Suprapubic skin (tissue), 4 donors: ENCODE data around the gene MAK. TPM values are rescaled to one million over a fixed set of nuclear protein-coding genes. Genes with fewer than 3 reads are reported as not detected.

Experiments used
- DNase-seq, 2 donors: peaks; one replicate each; pipeline ENCODE4 v3.0.0-alpha.2; 2019; ENCODE audit warnings: low spot score in 2 of 2
- H3K27ac ChIP-seq: fragments of 200-600 bp; sonication (generic); one replicate; pipeline ENCODE4 v1.5.1; 2019
- H3K27me3 ChIP-seq: fragments of 200-600 bp; sonication (generic); one replicate; pipeline ENCODE4 v1.5.1; 2019
- H3K36me3 ChIP-seq: fragments of 200-600 bp; sonication (generic); one replicate; pipeline ENCODE4 v1.5.1; 2019
- H3K4me1 ChIP-seq: fragments of 200-600 bp; sonication (generic); one replicate; pipeline ENCODE4 v1.5.1; 2019
- H3K4me3 ChIP-seq: fragments of 200-600 bp; sonication (generic); one replicate; pipeline ENCODE4 v1.5.1; 2019; ENCODE audit warnings: mild to moderate bottlenecking
- H3K9me3 ChIP-seq: fragments of 200-600 bp; sonication (generic); one replicate; pipeline ENCODE4 v1.5.1; 2019
- CTCF ChIP-seq, 2 donors: fragments of 200-600 bp in 1 of 2; fragments of 450-650 bp in 1 of 2; sonication (generic) in 1 of 2; IDR thresholded peaks; one replicate each; pipeline ENCODE4 v1.5.1; 2016 to 2019; ENCODE audit warnings: antibody characterized with exemption in 2 of 2, mild to moderate bottlenecking in 1 of 2, moderate library complexity in 1 of 2
- EP300 ChIP-seq: sonication (generic); formaldehyde crosslinking; IDR thresholded peaks from one replicate; pipeline ENCODE4 v1.6.1; 2017; ENCODE audit warnings: antibody characterized with exemption
- POLR2A ChIP-seq, 2 donors: fragments of 450-650 bp; IDR thresholded peaks; one replicate each; pipeline ENCODE4 v1.6.1; 2017; ENCODE audit warnings: antibody characterized with exemption in 2 of 2, mild to moderate bottlenecking in 2 of 2, moderate library complexity in 2 of 2
- POLR2AphosphoS5 ChIP-seq, 3 donors: sonication (generic); formaldehyde crosslinking; IDR thresholded peaks; one replicate each; pipeline ENCODE4 v1.6.1; 2017; ENCODE audit warnings: antibody characterized with exemption in 3 of 3
- WGBS: methylation state at CpG from one replicate; pipeline ENCODE4 v1.1.5; 2018; 5-methylcytosine and 5-hydroxymethylcytosine counted together
- total RNA-seq, 4 donors: library from RNA; depleted of rRNA; stranded (reverse); fragments of >200 nt; gene quantifications; one replicate each; pipeline ENCODE4 v1.1.0, GENCODE V29; 2016

MAK gene
- total RNA-seq, 4 donors from 2014 or later, result 0.26 to 0.49 TPM; not detected in 2

GRCh38 chr6:10793695-10794094, 44.6 kb downstream of the MAK start:
- 93% methylated on average over 6 of the region's 6 CpGs for WGBS
- TF ChIP-seq POLR2AphosphoS5 (IDR thresholded peaks at IDR 0.05), result no peak
- no peak for TF ChIP-seq EP300
- no peak for TF ChIP-seq POLR2A (IDR thresholded peaks at IDR 0.05)
- no peak for TF ChIP-seq CTCF (IDR thresholded peaks at IDR 0.05)

DNA sequence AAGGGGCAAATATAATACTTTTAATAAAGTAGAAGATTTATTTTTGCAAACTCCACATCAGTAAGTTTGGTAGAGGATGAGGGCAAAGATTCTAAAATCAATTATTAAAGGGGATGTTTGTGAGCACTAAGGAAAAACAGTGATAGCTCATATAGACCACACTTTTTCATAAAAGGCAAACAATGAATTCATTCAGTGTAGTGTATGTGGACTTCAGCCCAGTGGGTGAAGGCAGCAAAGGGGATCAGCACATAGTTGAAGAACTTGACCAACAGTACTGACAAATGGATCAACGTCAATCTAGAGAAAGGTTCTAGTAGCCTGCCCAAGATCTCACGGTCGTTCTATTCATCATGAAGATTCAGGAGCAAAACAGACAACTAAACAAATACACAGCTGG, 45.3 kb downstream of the MAK start:
- 89% methylated on average over 3 of the region's 3 CpGs for WGBS

More at GRCh38 chr6:10793695-10794094, 44.6 kb downstream of the MAK start:
- Histone ChIP-seq H3K36me3 (peaks cover 13% of the 10 kb centered on the region), H3K27me3 (no peaks in the 10 kb centered on the region), H3K9me3 (no peaks in the 10 kb centered on the region), H3K4me1 (no peaks in the 10 kb centered on the region), H3K27ac (no peak overlapping the region), H3K4me3 (no peak overlapping the region)
- DNase-seq, result no peak

GRCh38 chr6:10792101-10792500, 46.2 kb downstream of the MAK start:
- Histone ChIP-seq H3K4me3 (no peak overlapping the region), H3K27me3 (no peaks in the 10 kb centered on the region), H3K4me1 (no peaks in the 10 kb centered on the region), H3K27ac (no peak overlapping the region), H3K36me3 (peaks cover 13% of the 10 kb centered on the region), H3K9me3 (no peaks in the 10 kb centered on the region)
- TF ChIP-seq POLR2AphosphoS5 (IDR thresholded peaks at IDR 0.05) (no peak), EP300 (no peak)
- 84% methylated on average over 5 of the region's 5 CpGs for WGBS
- no peak for DNase-seq

More for the DNA sequence above, 45.3 kb downstream of the MAK start:
- Histone ChIP-seq H3K4me1 (no peaks in the 10 kb centered on the region), H3K36me3 (peaks cover 13% of the 10 kb centered on the region), H3K27me3 (no peaks in the 10 kb centered on the region), H3K9me3 (no peaks in the 10 kb centered on the region), H3K27ac (no peak overlapping the region), H3K4me3 (no peak overlapping the region)
- TF ChIP-seq POLR2AphosphoS5 (IDR thresholded peaks at IDR 0.05) (no peak), EP300 (no peak), CTCF (IDR thresholded peaks at IDR 0.05) (no peak), POLR2A (IDR thresholded peaks at IDR 0.05) (no peak)
- DNase-seq, result no peak

- Histone ChIP-seq H3K4me1 (no peaks in the 10 kb centered on the region), H3K4me3 (no peak overlapping the region), H3K27me3 (no peaks in the 10 kb centered on the region), H3K36me3 (peaks cover 13% of the 10 kb centered on the region), H3K27ac (no peak overlapping the region), H3K9me3 (no peaks in the 10 kb centered on the region)
- TF ChIP-seq EP300 (no peak), CTCF (IDR thresholded peaks at IDR 0.05) (no peak), POLR2AphosphoS5 (IDR thresholded peaks at IDR 0.05) (no peak), POLR2A (IDR thresholded peaks at IDR 0.05) (no peak)
- no peak for DNase-seq
- WGBS, result 99% methylated on average over 5 of the region's 5 CpGs
Observed at GRCh38 chr6:10791673-10792072, 46.7 kb downstream of the MAK start.

- DNase-seq, result no peak
- no peak overlapping the region for H3K4me3 ChIP-seq
- peaks cover 31% of the 10 kb centered on the region for H3K36me3 ChIP-seq
- no peaks in the 10 kb centered on the region for H3K9me3 ChIP-seq
- WGBS, result 95% methylated on average over 8 of the region's 8 CpGs
- H3K27me3 ChIP-seq, result no peaks in the 10 kb centered on the region
- no peaks in the 10 kb centered on the region for H3K4me1 ChIP-seq
- no peak overlapping the region for H3K27ac ChIP-seq
- TF ChIP-seq POLR2A (IDR thresholded peaks at IDR 0.05) (no peak), CTCF (IDR thresholded peaks at IDR 0.05) (no peak), POLR2AphosphoS5 (IDR thresholded peaks at IDR 0.05) (no peak), EP300 (no peak)
Observed at GRCh38 chr6:10779076-10779475, 59.3 kb downstream of the MAK start.

- WGBS, result 94% methylated on average over 3 of the region's 3 CpGs
- no peaks in the 10 kb centered on the region for H3K27me3 ChIP-seq
- TF ChIP-seq POLR2A (IDR thresholded peaks at IDR 0.05) (no peak), EP300 (no peak), POLR2AphosphoS5 (IDR thresholded peaks at IDR 0.05) (no peak), CTCF (IDR thresholded peaks at IDR 0.05) (no peak)
- H3K9me3 ChIP-seq, result no peaks in the 10 kb centered on the region
- DNase-seq, result no peak
- H3K27ac ChIP-seq, result no peak overlapping the region
- peaks cover 29% of the 10 kb centered on the region for H3K36me3 ChIP-seq
- H3K4me1 ChIP-seq, result no peaks in the 10 kb centered on the region
- no peak overlapping the region for H3K4me3 ChIP-seq
Observed at GRCh38 chr6:10778230-10778629, 60.1 kb downstream of the MAK start.
